Subcutaneous adipose tissue (tissue), 4 donors: ENCODE results near the gene RERE. TPM values are rescaled to one million over a fixed set of nuclear protein-coding genes. Genes with fewer than 3 reads are reported as not detected.

Source experiments
- total RNA-seq, 4 donors: library from RNA; depleted of rRNA; stranded (reverse); fragments of >200 nt; gene quantifications; one replicate each; pipeline ENCODE4 v1.1.0, GENCODE V29; 2016
- TF ChIP-seq, protein P1 (sequence below): fragments of 450-650 bp; IDR thresholded peaks from one replicate; pipeline ENCODE4 v1.5.1; 2016; ENCODE audit warnings: low read depth, mild to moderate bottlenecking, control low read depth, antibody characterized with exemption, moderate library complexity

Gene RERE
- total RNA-seq, 4 donors from 2014 or later, result 67.0 to 91.4 (median 83.1) TPM

DNA sequence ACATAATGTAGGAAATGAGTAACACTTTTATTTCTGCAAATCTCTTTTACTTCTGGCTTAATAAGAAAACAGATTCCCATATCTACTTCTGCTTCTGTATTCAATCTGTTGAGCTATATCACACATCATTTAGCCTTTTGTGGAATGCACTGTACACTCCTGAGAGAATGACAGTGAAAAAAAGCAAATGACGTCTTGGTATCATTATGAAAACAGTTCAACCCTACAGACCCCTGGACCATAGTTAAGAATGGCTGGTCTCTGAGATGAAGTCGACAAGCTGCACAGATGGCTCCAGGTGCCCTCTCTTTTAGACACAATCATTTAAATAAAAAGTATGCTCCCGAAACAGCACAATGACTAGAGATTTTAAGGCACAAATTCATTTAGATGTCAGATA, 247.0 kb downstream of the RERE start:
- TF ChIP-seq, protein P1, sequence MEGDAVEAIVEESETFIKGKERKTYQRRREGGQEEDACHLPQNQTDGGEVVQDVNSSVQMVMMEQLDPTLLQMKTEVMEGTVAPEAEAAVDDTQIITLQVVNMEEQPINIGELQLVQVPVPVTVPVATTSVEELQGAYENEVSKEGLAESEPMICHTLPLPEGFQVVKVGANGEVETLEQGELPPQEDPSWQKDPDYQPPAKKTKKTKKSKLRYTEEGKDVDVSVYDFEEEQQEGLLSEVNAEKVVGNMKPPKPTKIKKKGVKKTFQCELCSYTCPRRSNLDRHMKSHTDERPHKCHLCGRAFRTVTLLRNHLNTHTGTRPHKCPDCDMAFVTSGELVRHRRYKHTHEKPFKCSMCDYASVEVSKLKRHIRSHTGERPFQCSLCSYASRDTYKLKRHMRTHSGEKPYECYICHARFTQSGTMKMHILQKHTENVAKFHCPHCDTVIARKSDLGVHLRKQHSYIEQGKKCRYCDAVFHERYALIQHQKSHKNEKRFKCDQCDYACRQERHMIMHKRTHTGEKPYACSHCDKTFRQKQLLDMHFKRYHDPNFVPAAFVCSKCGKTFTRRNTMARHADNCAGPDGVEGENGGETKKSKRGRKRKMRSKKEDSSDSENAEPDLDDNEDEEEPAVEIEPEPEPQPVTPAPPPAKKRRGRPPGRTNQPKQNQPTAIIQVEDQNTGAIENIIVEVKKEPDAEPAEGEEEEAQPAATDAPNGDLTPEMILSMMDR, result no peak

DNA sequence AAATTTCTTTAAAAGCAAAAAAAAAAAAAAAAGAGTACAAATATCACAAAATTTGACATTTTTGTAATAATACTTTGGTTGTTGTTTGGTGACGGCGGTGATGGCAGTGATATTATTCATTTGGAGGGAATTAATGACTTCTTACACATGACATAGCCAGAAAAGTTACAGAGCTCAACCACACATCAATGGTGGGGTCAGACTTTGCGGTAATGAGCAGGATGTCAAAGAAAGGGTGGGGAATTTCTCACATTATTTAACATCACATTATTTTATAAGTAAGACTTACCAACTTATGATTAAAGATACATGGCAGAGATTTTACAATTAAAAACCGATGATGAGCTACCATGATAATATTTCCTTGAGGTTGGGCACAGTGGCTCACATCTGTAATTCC, 248.2 kb downstream of the RERE start:
- TF ChIP-seq, protein P1, result no peak

- TF ChIP-seq, protein P1, result no peak
These were observed 248.6 kb downstream of the RERE start for GRCh38 chr1:8568837-8569236.

- TF ChIP-seq, protein P1, result no peak
These were observed 250.3 kb downstream of the RERE start for GRCh38 chr1:8567146-8567545.

- TF ChIP-seq, protein P1, result no peak
These were observed 251.6 kb downstream of the RERE start for GRCh38 chr1:8565802-8566201.

DNA sequence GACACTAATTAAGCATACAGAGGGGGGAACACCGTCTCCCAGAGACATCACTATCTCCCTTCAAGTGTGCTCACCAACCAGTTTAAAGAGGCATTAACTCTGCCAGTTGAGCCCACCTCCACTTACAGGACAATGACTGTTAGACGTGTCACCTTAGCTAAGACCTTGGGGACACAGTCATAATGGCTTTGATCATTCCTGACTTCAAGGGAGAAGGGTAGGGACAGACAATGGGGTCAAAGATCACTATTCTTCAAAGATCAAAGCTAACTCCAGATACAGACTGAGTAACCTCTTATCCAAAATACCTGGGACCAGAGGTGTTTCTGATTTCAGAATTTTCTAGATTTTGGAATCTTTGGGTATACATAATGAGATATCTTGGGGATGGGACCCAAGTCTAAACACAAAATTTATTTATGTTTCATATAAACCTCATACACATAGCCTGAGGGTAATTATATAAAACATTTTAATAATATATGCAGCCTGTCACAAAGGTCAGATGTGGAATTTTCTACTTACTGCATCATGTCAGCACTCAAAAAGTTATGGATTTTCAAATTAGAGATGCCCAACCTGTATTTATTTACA, 253.4 kb downstream of the RERE start:
- TF ChIP-seq, protein P1, result no peak

- TF ChIP-seq, protein P1, result no peak
These were observed 254.3 kb downstream of the RERE start for GRCh38 chr1:8562881-8563865.
